Astrocyte of the cerebellum (primary cell): ENCODE measurements around the gene TMEM219.

Experiments used
- DNase-seq: peaks from one replicate; pipeline ENCODE4 v3.0.0-alpha.2; 2011; ENCODE audit warnings: low read depth
- H3K4me3 ChIP-seq: 2 replicates; pipeline ENCODE4 v1.5.1; 2011; ENCODE audit warnings: mild to moderate bottlenecking, low read depth, low read length, moderate library complexity
- CTCF ChIP-seq: IDR thresholded peaks from 2 replicates; pipeline ENCODE4 v1.5.1; 2012; ENCODE audit warnings: low read length, low read depth, moderate library complexity, mild to moderate bottlenecking; ENCODE audit errors: missing control alignments
- in situ Hi-C: cut with HindIII; loops from 2 replicates; pipeline ENCODE4 v1.10.0; 2017; ENCODE audit warnings: low sequenced_read_pairs

Gene TMEM219

GRCh38 chr16:29983420-29984136 lies 21.7 kb downstream of the TMEM219 start:
- in situ Hi-C loops = no loop called here
- no peak for TF ChIP-seq CTCF
- H3K4me3 ChIP-seq = no peak overlapping the region
- no peak for DNase-seq

GRCh38 chr16:29984137-29984763 lies 22.4 kb downstream of the TMEM219 start:
- no peak for DNase-seq
- H3K4me3 ChIP-seq = no peak overlapping the region
- in situ Hi-C loops = no loop called here
- no peak for TF ChIP-seq CTCF

GRCh38 chr16:29984764-29985147 lies 22.9 kb downstream of the TMEM219 start:
- no peak for DNase-seq
- H3K4me3 ChIP-seq = no peak overlapping the region
- TF ChIP-seq CTCF = no peak
- in situ Hi-C loops = no loop called here

- in situ Hi-C loops = no loop called here
- no peak for TF ChIP-seq CTCF
- no peak for DNase-seq
- no peak overlapping the region for H3K4me3 ChIP-seq
Measured at GRCh38 chr16:29985271-29985811, 23.5 kb downstream of the TMEM219 start.

- in situ Hi-C loops = no loop called here
- no peak for DNase-seq
- H3K4me3 ChIP-seq = no peak overlapping the region
- no peak for TF ChIP-seq CTCF
Measured at GRCh38 chr16:29986231-29986630, 24.4 kb downstream of the TMEM219 start.

- no peak overlapping the region for H3K4me3 ChIP-seq
- no peak for TF ChIP-seq CTCF
- in situ Hi-C loops = no loop called here
- DNase-seq = no peak
Measured at GRCh38 chr16:29986931-29987330, 25.1 kb downstream of the TMEM219 start.
